GM12878 (cell line): ENCODE results near the gene SLC39A1.

Source experiments
- CHD2 ChIP-seq: IDR thresholded peaks from 2 replicates; pipeline ENCODE4 v1.6.1; 2011; ENCODE audit warnings: low read depth, low read length, improper control_type of control experiment, borderline replicate concordance
- CTCF ChIP-seq, 3 experiments: IDR thresholded peaks in 2 of 3; conservative IDR thresholded peaks in 1 of 3; 2 replicates each; pipeline ENCODE4 v1.5.1; 2011; ENCODE audit warnings: low read depth in 3 of 3, low read length in 3 of 3, mild to moderate bottlenecking in 3 of 3, control low read depth in 2 of 3, moderate library complexity in 2 of 3, inconsistent platforms in 1 of 3, mixed read lengths in 1 of 3; ENCODE audit not compliant: control insufficient read depth in 2 of 3, insufficient read depth in 1 of 3; ENCODE audit errors: extremely low read depth in 1 of 3
- KDM1A ChIP-seq: fragments of 200-600 bp; sonication (generic); IDR thresholded peaks from 2 replicates; pipeline ENCODE4 v1.6.1; 2016; ENCODE audit warnings: borderline replicate concordance
- ZBTB4 ChIP-seq: fragments of 450-650 bp; formaldehyde crosslinking; IDR thresholded peaks from 2 replicates; pipeline ENCODE4 v1.4.0; 2022; ENCODE audit warnings: mild to moderate bottlenecking, moderate library complexity

- peak in 2 of 3 experiments; percentile 31 to 37; a peak in 3 of 6 replicates for TF ChIP-seq CTCF (IDR thresholded peaks at IDR 0.05 in 2 of 3, conservative IDR thresholded peaks at IDR 0.05 in 1 of 3; ENCODE audit: control insufficient read depth in 2 of 3, extremely low read depth in 1 of 3, insufficient read depth in 1 of 3, low read depth in 3 of 3, low read length in 3 of 3)
- TF ChIP-seq ZBTB4 = no peak
- no peak for TF ChIP-seq CHD2
- TF ChIP-seq KDM1A = no peak
Observed at GRCh38 chr1:153922076-153922971, 41.0 kb downstream of the SLC39A1 start.
